ENCODE measurements around the gene EMD. TPM values are rescaled to one million over a fixed set of nuclear protein-coding genes. Genes with fewer than 3 reads are reported as not detected.

Gene EMD
- total RNA-seq, 1 experiment from 2014 or later, result 115 TPM

GRCh38 chrX:154411981-154412340 lies 32.9 kb downstream of the EMD start:
- Histone ChIP-seq H3K18ac (ENCODE audit: insufficient read length, low read depth, low read length) (no peak overlapping the region), H2BK5ac (ENCODE audit: insufficient read length, low read length) (no peak overlapping the region), H3K27ac (ENCODE audit: insufficient read length, low read depth, low read length) (no peak overlapping the region), H3K4me1 (ENCODE audit: insufficient read depth, low read length) (no peaks in the 10 kb centered on the region), H3K23me2 (ENCODE audit: insufficient read length, low read depth, low read length, poor library complexity, severe bottlenecking) (peaks cover 4% of the 10 kb centered on the region), H3K14ac (ENCODE audit: insufficient read depth, low read length) (no peak overlapping the region), H4K20me1 (ENCODE audit: control insufficient read depth, insufficient read depth, insufficient read length) (no peaks in the 10 kb centered on the region), H2BK15ac (ENCODE audit: low read depth, low read length) (no peak overlapping the region), H4K91ac (ENCODE audit: insufficient read length, low read depth, low read length) (no peak overlapping the region), H4K5ac (ENCODE audit: insufficient read length, low read depth, low read length) (no peak overlapping the region), H2BK12ac (ENCODE audit: insufficient read length, low read depth, low read length) (no peak overlapping the region), H3T11ph (ENCODE audit: low read length) (no peak overlapping the region), H3K79me1 (ENCODE audit: insufficient read depth, low read depth, low read length, poor library complexity, severe bottlenecking) (no peaks in the 10 kb centered on the region), H3K79me2 (ENCODE audit: insufficient read depth, low read length) (no peaks in the 10 kb centered on the region), H2BK120ac (ENCODE audit: low read depth, low read length, poor library complexity, severe bottlenecking) (no peak overlapping the region), H3K4me2 (ENCODE audit: insufficient read depth, insufficient read length, low read length) (peak overlapping the region; percentile 43), H4K8ac (replicated peaks; ENCODE audit: insufficient read length, low read depth, low read length) (no peak overlapping the region), H3K56ac (ENCODE audit: insufficient read length, low read depth, low read length) (no peak overlapping the region), H2AK5ac (ENCODE audit: insufficient read length, low read length) (no peak overlapping the region), H3K27me3 (ENCODE audit: insufficient read depth, low read length) (no peaks in the 10 kb centered on the region), H3K4ac (ENCODE audit: low read depth, low read length) (no peak overlapping the region), H2AFZ (ENCODE audit: low read length) (no peak overlapping the region), H3K9me3 (ENCODE audit: control insufficient read depth, low read depth, low read length) (peaks cover 13% of the 10 kb centered on the region), H2BK20ac (ENCODE audit: low read depth, low read length, poor library complexity, severe bottlenecking) (no peak overlapping the region), H3K9ac (ENCODE audit: extremely low read depth, insufficient read length, low read length) (no peak overlapping the region), H3K23ac (ENCODE audit: insufficient read length, low read depth, low read length) (no peak overlapping the region)
- WGBS (ENCODE audit: extremely low coverage, insufficient read length, low lambda C conversion rate), result no CpG with 5 or more reads among the region's 29 CpGs
- H3K4me3 Mint-ChIP-seq, result peak overlapping the region; percentile 78 to 79
- TF ChIP-seq, protein P1, sequence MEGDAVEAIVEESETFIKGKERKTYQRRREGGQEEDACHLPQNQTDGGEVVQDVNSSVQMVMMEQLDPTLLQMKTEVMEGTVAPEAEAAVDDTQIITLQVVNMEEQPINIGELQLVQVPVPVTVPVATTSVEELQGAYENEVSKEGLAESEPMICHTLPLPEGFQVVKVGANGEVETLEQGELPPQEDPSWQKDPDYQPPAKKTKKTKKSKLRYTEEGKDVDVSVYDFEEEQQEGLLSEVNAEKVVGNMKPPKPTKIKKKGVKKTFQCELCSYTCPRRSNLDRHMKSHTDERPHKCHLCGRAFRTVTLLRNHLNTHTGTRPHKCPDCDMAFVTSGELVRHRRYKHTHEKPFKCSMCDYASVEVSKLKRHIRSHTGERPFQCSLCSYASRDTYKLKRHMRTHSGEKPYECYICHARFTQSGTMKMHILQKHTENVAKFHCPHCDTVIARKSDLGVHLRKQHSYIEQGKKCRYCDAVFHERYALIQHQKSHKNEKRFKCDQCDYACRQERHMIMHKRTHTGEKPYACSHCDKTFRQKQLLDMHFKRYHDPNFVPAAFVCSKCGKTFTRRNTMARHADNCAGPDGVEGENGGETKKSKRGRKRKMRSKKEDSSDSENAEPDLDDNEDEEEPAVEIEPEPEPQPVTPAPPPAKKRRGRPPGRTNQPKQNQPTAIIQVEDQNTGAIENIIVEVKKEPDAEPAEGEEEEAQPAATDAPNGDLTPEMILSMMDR (conservative IDR thresholded peaks at IDR 0.05), result no peak
- peak; percentile 82 for DNase-seq
- peaks cover 17 to 35% (median 21%) of the 10 kb centered on the region in 3 experiments for H3K36me3 Mint-ChIP-seq (ENCODE audit: insufficient read depth in 1 of 3, low read depth in 3 of 3)
- H3K9me3 Mint-ChIP-seq, result peaks cover 44 to 58% of the 10 kb centered on the region in 2 experiments
- peaks cover 10 to 15% of the 10 kb centered on the region in 2 experiments for H3K4me1 Mint-ChIP-seq
- no peaks in the 10 kb centered on the region for H3K27me3 Mint-ChIP-seq (ENCODE audit: low read depth)
- no peak overlapping the region for H3K27ac Mint-ChIP-seq
